ENCODE results near the gene RBMS1.
A peak's percentile ranks its signal among the peaks of the same experiment; 100 is the strongest.

RBMS1 gene

DNA sequence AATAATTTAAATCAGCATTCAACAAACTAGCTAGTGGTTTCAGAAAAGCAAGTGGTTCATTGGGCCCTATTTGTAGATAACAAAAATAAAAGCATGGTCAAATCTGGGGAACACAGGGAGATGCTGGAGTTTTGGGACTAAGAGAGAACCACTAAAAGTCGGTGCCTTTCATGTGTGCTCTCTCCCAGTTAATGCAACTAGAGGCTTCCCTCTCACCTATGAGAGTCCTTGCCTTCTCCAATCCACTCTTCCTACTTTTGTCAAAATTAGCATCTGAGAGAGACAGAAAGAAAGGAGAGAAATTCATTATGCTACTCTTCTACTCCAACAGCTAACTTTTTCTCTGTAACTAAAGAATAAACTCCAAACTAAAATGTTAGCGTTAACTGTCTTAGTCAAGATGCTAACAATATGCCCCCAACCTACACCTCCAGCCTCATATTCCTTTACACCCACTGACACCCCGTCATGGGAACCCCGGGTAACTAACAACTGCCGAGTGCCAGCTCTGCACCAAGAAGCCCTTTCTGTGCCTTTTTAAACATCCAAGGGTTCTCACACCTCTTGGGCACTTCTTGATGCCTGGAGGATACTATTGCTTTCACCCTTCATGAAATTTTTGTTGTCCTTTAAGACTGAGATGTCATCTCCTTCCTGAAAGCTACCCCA is 133.4 kb downstream of the RBMS1 start:
- in situ Hi-C loops (cut with HindIII; ENCODE audit: low pct_ligation_motif_present, low pct_unique_long_range_greater_than_20kb, low sequenced_read_pairs) = no loop called here
- no peak for DNase-seq

- DNase-seq = no peak
- in situ Hi-C loops (cut with HindIII; ENCODE audit: low pct_ligation_motif_present, low pct_unique_long_range_greater_than_20kb, low sequenced_read_pairs) = no loop called here
Observed at GRCh38 chr2:160358046-160358445, 135.6 kb downstream of the RBMS1 start.

DNA sequence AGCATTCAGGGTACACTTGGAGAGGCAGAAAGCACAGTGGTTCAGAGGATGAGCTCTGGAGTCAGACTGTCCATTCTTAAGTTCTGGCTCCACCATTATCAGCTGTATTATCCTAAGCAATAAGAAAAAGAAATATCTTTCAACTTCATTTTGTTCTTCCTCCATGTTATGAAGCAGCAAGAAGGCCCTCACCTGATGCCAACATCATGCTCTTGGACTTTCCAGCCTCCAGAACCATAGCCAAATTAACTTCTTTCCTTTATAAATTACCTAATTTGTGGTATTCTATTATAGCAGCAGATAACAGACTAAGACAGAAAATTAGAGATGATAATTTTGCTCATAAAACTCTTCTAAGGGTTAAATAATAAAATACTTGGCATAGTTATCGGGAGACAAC is 137.1 kb downstream of the RBMS1 start:
- in situ Hi-C loops (cut with HindIII; ENCODE audit: low pct_ligation_motif_present, low pct_unique_long_range_greater_than_20kb, low sequenced_read_pairs) = no loop called here
- DNase-seq = no peak

GRCh38 chr2:160355080-160355479 is 138.5 kb downstream of the RBMS1 start:
- in situ Hi-C loops (cut with HindIII; ENCODE audit: low pct_ligation_motif_present, low pct_unique_long_range_greater_than_20kb, low sequenced_read_pairs) = no loop called here

DNA sequence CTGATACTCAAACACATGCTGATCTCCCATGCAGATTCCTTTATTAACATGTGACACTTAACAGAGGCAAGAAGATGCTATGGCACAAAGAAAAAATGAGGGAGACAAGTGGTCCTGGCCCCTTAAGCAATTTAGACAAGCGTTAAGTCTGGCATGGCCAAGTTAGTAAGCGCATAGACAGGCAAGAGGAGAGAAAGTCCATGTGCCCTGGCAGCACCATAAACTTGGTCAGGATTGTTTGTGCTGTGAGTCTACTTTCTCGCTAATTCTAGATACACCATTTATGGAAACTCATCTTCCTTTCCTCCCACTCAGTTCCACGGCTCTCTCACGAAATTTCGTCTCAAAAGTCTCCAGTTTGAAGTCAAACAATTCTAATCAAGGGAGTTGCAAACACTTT is 138.9 kb downstream of the RBMS1 start:
- DNase-seq = no peak
- in situ Hi-C loops (cut with HindIII; ENCODE audit: low pct_ligation_motif_present, low pct_unique_long_range_greater_than_20kb, low sequenced_read_pairs) = no loop called here

More at GRCh38 chr2:160355080-160355479, 138.5 kb downstream of the RBMS1 start:
- DNase-seq = no peak

DNA sequence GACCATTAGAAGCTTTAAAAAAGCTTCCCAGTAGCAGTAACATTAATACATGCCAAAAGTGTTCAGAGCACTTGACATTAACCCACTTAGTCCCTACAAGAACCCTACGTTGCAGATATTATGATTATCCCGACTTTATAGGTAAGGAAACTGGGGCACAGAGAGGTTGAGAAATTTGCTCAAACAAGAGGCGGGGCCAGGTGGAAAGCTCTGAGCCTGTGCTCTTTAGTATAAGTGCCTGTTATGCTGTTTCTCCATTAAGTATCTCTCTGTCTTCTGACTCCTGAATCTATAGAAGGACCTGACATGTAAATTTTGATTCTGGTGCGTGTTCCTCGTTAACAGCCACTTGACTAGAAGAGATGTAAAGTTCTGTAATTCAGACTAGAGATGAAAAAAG is 139.8 kb downstream of the RBMS1 start:
- in situ Hi-C loops (cut with HindIII; ENCODE audit: low pct_ligation_motif_present, low pct_unique_long_range_greater_than_20kb, low sequenced_read_pairs) = no loop called here
- DNase-seq = no peak

- in situ Hi-C loops (cut with HindIII; ENCODE audit: low pct_ligation_motif_present, low pct_unique_long_range_greater_than_20kb, low sequenced_read_pairs) = no loop called here
- peak; percentile 29 for DNase-seq
Observed at GRCh38 chr2:160353166-160353565, 140.4 kb downstream of the RBMS1 start.

DNA sequence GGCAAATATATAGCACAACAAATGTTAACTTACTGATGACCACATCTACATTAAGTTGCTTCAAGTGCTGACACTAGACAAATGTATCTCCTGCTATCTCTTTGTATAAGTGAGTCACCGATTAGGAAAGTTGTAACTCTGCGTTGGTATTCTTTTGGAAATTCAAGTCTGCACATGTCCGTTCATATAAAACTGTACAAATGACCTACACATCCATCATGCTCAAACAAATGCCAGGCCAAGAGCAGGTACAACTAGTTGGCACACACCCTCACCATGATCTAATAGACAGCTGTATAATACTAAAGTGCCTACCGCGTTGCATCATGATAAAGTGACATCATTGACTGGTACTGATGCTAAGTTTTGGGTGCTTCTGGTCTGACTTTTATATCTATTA is 141.1 kb downstream of the RBMS1 start:
- no peak for DNase-seq
- in situ Hi-C loops (cut with HindIII; ENCODE audit: low pct_ligation_motif_present, low pct_unique_long_range_greater_than_20kb, low sequenced_read_pairs) = no loop called here

DNA sequence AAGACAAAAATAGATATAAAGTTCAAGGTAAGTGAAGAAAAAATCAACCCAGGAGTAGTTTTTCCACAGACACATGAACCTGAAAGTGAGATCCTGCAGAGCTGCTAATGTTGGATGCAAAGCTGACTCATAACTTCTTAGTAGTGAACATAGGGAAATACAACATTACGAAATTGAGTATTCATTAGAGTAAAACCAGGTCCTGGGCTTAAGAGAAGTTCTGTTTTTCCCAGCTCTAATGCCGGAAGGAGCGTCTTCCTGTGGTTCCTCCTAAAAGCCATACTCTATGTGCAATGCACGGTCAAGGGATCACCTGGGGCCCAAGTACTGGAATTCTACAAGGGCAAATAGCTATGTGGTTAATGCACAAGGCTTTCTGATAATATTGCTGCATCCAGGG is 141.7 kb downstream of the RBMS1 start:
- in situ Hi-C loops (cut with HindIII; ENCODE audit: low pct_ligation_motif_present, low pct_unique_long_range_greater_than_20kb, low sequenced_read_pairs) = no loop called here
- DNase-seq = no peak

GRCh38 chr2:160349306-160349705 is 144.3 kb downstream of the RBMS1 start:
- DNase-seq = no peak
- in situ Hi-C loops (cut with HindIII; ENCODE audit: low pct_ligation_motif_present, low pct_unique_long_range_greater_than_20kb, low sequenced_read_pairs) = no loop called here

DNA sequence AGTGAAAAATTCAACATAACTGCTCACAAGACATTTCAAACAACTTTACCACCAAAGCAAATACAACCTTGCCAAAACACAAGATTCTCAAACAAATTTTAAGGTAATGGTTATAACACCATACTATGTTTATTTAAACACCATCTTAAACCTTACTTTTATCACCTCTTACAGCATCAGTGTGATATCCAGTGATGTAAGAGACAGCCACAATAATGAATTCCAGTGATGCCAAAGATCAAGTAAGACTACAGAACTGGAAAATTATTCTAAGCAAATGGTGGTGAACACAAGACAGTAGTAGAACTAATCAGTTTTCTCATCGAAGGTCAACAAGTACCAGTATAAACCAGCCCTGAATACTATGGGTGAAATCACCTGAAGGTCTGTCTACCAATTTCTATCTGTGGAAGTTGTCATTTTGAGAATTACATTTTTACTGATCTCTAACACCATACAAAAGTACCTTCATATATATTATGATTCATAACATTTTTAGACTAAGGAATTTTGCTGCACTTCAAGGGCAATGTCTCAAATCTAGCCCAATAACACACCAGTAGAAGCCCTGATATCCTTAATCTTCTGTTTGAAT is 146.2 kb downstream of the RBMS1 start:
- DNase-seq = no peak
- in situ Hi-C loops (cut with HindIII; ENCODE audit: low pct_ligation_motif_present, low pct_unique_long_range_greater_than_20kb, low sequenced_read_pairs) = no loop called here

DNA sequence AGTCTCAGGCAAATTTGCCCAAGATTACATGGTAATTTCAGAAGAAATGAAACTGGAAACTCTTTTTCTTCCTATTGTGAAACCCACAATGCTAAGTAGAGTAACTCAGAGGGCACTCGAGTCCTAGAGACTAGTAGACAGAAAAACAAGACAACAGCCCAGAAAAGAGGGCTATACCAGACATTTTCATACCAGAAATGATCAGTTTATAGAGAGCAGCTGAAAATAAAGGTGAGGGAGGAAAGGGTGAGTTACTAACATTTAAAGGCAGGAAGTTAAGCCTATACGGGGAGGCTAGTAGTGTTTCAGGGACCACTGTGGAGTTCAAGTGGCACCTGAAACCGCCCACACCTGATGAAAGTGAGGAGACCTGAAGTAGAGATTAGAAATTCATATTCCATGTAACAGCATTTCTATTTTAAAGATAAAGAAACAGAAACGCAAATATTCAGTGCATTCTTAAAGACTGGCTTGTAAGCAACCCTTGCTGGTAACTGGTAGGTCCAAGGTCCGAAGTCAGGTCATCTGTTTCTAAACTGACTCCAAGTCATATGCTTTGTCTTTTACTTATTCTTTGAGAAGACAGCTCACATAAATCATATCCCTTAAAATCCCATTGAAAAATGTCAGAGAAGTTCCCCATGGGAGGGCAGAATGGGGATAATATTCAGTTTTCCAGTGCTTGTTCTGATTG is 148.4 kb downstream of the RBMS1 start:
- in situ Hi-C loops (cut with HindIII; ENCODE audit: low pct_ligation_motif_present, low pct_unique_long_range_greater_than_20kb, low sequenced_read_pairs) = no loop called here
- DNase-seq = no peak

- no peak for DNase-seq
- in situ Hi-C loops (cut with HindIII; ENCODE audit: low pct_ligation_motif_present, low pct_unique_long_range_greater_than_20kb, low sequenced_read_pairs) = no loop called here
Observed at GRCh38 chr2:160343404-160343803, 150.2 kb downstream of the RBMS1 start.

DNA sequence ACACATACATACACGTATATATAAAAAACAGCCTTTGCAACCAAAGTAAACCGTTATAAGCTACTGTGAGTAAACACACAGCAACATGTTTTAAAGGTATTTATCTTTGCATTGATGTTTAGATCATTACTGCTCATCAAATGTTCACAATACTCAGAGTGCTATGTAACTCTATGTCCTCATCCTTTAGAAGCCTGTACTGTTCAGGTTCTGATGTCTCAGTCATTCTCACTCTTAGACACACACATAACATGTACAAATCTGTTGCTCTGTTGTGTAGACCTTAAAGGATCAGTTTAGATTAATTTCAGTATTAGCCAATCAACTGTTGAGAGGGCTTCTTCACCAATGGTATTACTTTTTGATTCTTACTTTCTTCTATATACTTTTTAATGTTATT is 153.9 kb downstream of the RBMS1 start:
- no peak for DNase-seq
- in situ Hi-C loops (cut with HindIII; ENCODE audit: low pct_ligation_motif_present, low pct_unique_long_range_greater_than_20kb, low sequenced_read_pairs) = no loop called here

DNA sequence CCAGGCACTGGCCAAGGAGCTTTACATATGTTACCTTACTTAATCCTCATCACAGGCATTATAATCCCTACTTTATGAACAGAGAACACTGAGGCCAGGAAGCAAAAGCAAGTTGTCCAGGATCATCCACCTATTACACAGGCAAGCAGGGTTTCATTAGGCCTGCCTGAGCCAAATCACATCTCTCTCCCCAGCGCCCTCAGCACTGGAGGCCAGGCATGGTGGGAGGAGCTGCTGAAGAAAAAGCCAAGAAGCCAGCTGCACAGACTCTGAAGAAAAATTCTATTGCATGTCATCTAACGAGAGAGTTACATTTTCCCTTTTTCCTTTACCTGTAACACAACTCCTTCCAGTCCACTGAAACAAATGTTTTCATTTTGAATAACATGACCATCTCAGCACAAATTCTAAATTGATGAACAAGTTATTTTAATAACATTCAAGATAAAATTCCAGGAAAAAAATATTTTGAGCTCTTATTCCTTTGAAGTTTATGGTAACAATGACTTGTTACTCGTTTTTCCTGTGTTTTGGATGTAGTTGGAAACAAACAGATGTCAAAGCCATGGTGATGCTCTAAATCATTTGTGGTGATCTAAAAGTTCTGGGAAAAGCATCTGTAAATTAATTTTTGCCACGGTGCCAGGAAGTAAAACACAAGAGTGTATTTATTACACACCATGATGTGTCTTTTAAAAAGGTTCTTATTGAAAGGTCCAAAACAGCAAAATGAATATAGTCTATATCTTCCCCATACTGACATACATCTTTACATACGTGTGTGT is 154.5 kb downstream of the RBMS1 start:
- no peak for DNase-seq
- in situ Hi-C loops (cut with HindIII; ENCODE audit: low pct_ligation_motif_present, low pct_unique_long_range_greater_than_20kb, low sequenced_read_pairs) = no loop called here

GRCh38 chr2:160337728-160338127 is 155.9 kb downstream of the RBMS1 start:
- in situ Hi-C loops (cut with HindIII; ENCODE audit: low pct_ligation_motif_present, low pct_unique_long_range_greater_than_20kb, low sequenced_read_pairs) = no loop called here

GRCh38 chr2:160336635-160337034 is 157.0 kb downstream of the RBMS1 start:
- DNase-seq = no peak
- in situ Hi-C loops (cut with HindIII; ENCODE audit: low pct_ligation_motif_present, low pct_unique_long_range_greater_than_20kb, low sequenced_read_pairs) = no loop called here

More at GRCh38 chr2:160337728-160338127, 155.9 kb downstream of the RBMS1 start:
- no peak for DNase-seq

- in situ Hi-C loops (cut with HindIII; ENCODE audit: low pct_ligation_motif_present, low pct_unique_long_range_greater_than_20kb, low sequenced_read_pairs) = no loop called here
- no peak for DNase-seq
Observed at GRCh38 chr2:160336105-160336504, 157.5 kb downstream of the RBMS1 start.

GRCh38 chr2:160335441-160335840 is 158.2 kb downstream of the RBMS1 start:
- in situ Hi-C loops (cut with HindIII; ENCODE audit: low pct_ligation_motif_present, low pct_unique_long_range_greater_than_20kb, low sequenced_read_pairs) = no loop called here
- no peak for DNase-seq
